ENCODE data around the gene FAM78B.

The FAM78B gene

DNA sequence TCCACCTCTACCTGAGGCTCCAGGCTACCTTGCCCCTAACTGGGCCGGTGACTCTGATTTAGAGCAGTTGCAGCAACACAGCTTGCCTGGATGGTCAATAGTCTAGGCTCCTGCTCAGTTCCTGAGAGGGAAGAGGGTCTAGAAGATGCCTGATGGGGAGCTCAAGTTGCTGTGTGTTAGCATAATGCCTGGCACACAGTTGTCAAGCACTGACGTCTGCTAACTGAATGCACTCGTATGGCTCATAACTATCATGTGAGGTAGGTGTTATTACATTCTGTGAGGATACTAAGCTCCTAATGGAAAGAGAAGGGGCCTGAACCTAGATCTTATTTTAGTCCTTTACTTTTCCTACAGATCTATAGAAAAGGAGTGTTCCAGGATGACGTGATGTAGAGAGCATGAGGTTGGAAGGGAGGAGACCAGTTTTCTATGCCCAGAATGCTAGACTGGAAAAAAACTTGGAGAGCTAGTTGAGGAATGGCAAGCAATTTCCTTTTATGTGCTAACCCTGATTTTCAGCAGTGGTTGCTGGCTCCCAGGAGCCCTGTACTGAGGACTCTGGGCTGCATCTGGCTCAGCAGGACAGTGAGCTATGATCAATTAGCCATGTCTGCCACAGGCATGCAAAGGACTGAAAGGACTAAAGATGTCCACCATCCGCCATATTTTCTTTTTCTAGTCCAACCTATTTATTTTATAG lies 30.0 kb downstream of the FAM78B start:
- H2AFZ ChIP-seq (ENCODE audit: low read depth, low read length): no peak overlapping the region
- DNase-seq (no peak), ATAC-seq (ENCODE audit: insufficient read depth, low read depth) (no peak)
- TF ChIP-seq, protein P1, sequence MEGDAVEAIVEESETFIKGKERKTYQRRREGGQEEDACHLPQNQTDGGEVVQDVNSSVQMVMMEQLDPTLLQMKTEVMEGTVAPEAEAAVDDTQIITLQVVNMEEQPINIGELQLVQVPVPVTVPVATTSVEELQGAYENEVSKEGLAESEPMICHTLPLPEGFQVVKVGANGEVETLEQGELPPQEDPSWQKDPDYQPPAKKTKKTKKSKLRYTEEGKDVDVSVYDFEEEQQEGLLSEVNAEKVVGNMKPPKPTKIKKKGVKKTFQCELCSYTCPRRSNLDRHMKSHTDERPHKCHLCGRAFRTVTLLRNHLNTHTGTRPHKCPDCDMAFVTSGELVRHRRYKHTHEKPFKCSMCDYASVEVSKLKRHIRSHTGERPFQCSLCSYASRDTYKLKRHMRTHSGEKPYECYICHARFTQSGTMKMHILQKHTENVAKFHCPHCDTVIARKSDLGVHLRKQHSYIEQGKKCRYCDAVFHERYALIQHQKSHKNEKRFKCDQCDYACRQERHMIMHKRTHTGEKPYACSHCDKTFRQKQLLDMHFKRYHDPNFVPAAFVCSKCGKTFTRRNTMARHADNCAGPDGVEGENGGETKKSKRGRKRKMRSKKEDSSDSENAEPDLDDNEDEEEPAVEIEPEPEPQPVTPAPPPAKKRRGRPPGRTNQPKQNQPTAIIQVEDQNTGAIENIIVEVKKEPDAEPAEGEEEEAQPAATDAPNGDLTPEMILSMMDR (IDR thresholded peaks at IDR 0.05; ENCODE audit: borderline replicate concordance, extremely low read depth, low read length, poor library complexity, severe bottlenecking): no peak
- TF ChIP-seq EZH2 (IDR thresholded peaks at IDR 0.05; ENCODE audit: borderline replicate concordance, low read depth, low read length, severe bottlenecking): no peak
- H3K36me3 ChIP-seq (ENCODE audit: insufficient read depth, low read length): no peaks in the 10 kb centered on the region
- peaks cover 10% of the 10 kb centered on the region for H3K27me3 ChIP-seq (ENCODE audit: insufficient read depth, low read length, poor library complexity)
- H4K20me1 ChIP-seq (ENCODE audit: insufficient read depth, low read length): no peaks in the 10 kb centered on the region
- peaks cover 2% of the 10 kb centered on the region for H3K9me3 ChIP-seq (ENCODE audit: insufficient read depth, low read length, severe bottlenecking)
- H3K4me3 ChIP-seq (ENCODE audit: low read depth in 1 of 2, low read length in 2 of 2): no peak overlapping the region
- no peak overlapping the region for H3K9ac ChIP-seq (ENCODE audit: low read depth, low read length)
- no peak overlapping the region for H3K4me2 ChIP-seq (ENCODE audit: insufficient read depth, low read length)
- H3K27ac ChIP-seq (ENCODE audit: low read length): no peak overlapping the region
- no peaks in the 10 kb centered on the region for H3K79me2 ChIP-seq (ENCODE audit: insufficient read depth, low read length)
- no peaks in the 10 kb centered on the region for H3K4me1 ChIP-seq (ENCODE audit: insufficient read depth, low read length)

DNA sequence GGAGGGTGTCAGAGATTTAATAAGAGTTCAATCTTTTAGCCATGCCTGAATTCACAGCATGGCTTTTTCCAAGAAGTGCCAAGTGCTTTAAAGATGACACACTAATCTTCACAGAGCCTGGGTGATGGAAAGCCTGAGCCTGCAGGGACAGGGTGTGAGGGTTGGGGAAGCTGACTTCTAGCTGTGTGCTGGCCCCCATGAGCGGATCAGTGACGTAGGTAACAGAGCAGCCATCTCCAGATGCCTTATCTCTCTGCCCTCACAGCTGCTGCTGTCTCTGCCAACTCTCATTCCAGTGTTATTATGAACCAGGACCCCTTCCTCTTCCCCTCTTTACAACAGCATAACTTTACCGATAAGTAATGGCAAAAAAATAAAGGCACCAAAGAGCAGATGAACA lies 30.6 kb downstream of the FAM78B start:
- H3K9ac ChIP-seq (ENCODE audit: low read depth, low read length): no peak overlapping the region
- ATAC-seq (ENCODE audit: insufficient read depth, low read depth) (no peak), DNase-seq (no peak)
- no peaks in the 10 kb centered on the region for H3K36me3 ChIP-seq (ENCODE audit: insufficient read depth, low read length)
- H3K27ac ChIP-seq (ENCODE audit: low read length): no peak overlapping the region
- H2AFZ ChIP-seq (ENCODE audit: low read depth, low read length): no peak overlapping the region
- H3K4me3 ChIP-seq (ENCODE audit: low read depth in 1 of 2, low read length in 2 of 2): no peak overlapping the region
- no peak for TF ChIP-seq EZH2 (IDR thresholded peaks at IDR 0.05; ENCODE audit: borderline replicate concordance, low read depth, low read length, severe bottlenecking)
- TF ChIP-seq, protein P1 (IDR thresholded peaks at IDR 0.05; ENCODE audit: borderline replicate concordance, extremely low read depth, low read length, poor library complexity, severe bottlenecking): no peak
- H3K79me2 ChIP-seq (ENCODE audit: insufficient read depth, low read length): no peaks in the 10 kb centered on the region
- H3K9me3 ChIP-seq (ENCODE audit: insufficient read depth, low read length, severe bottlenecking): peaks cover 2% of the 10 kb centered on the region
- H3K4me1 ChIP-seq (ENCODE audit: insufficient read depth, low read length): no peaks in the 10 kb centered on the region
- H4K20me1 ChIP-seq (ENCODE audit: insufficient read depth, low read length): no peaks in the 10 kb centered on the region
- no peak overlapping the region for H3K4me2 ChIP-seq (ENCODE audit: insufficient read depth, low read length)
- peaks cover 10% of the 10 kb centered on the region for H3K27me3 ChIP-seq (ENCODE audit: insufficient read depth, low read length, poor library complexity)

DNA sequence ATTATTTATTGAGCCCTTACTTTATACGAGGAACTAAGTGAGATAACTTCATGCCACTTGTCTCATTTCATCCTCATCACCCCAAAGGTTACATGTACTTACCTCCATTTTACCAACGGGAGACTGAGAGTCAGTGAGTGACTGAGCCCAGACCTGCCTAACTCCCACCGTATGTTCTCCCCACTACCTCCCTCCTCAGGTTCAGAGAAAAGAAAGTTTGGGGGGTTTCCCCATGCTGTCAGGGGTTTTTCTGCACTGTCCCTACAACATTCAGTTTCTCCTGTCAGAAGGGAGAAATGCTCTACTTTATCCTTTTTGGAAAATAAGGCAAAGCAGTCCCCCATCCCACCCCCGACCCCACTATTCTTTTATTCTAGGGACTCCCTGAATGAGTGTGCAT lies 32.9 kb downstream of the FAM78B start:
- DNase-seq (no peak), ATAC-seq (ENCODE audit: insufficient read depth, low read depth) (no peak)
- H4K20me1 ChIP-seq (ENCODE audit: insufficient read depth, low read length): no peaks in the 10 kb centered on the region
- no peak overlapping the region for H3K4me3 ChIP-seq (ENCODE audit: low read depth in 1 of 2, low read length in 2 of 2)
- no peaks in the 10 kb centered on the region for H3K36me3 ChIP-seq (ENCODE audit: insufficient read depth, low read length)
- H3K27me3 ChIP-seq (ENCODE audit: insufficient read depth, low read length, poor library complexity): peaks cover 13% of the 10 kb centered on the region
- H3K9me3 ChIP-seq (ENCODE audit: insufficient read depth, low read length, severe bottlenecking): peaks cover 2% of the 10 kb centered on the region
- no peaks in the 10 kb centered on the region for H3K79me2 ChIP-seq (ENCODE audit: insufficient read depth, low read length)
- no peak overlapping the region for H3K4me2 ChIP-seq (ENCODE audit: insufficient read depth, low read length)
- TF ChIP-seq, protein P1 (IDR thresholded peaks at IDR 0.05; ENCODE audit: borderline replicate concordance, extremely low read depth, low read length, poor library complexity, severe bottlenecking): no peak
- no peak for TF ChIP-seq EZH2 (IDR thresholded peaks at IDR 0.05; ENCODE audit: borderline replicate concordance, low read depth, low read length, severe bottlenecking)
- no peak overlapping the region for H2AFZ ChIP-seq (ENCODE audit: low read depth, low read length)
- no peak overlapping the region for H3K27ac ChIP-seq (ENCODE audit: low read length)
- H3K4me1 ChIP-seq (ENCODE audit: insufficient read depth, low read length): no peaks in the 10 kb centered on the region
- H3K9ac ChIP-seq (ENCODE audit: low read depth, low read length): no peak overlapping the region

All from DND-41 (cell line).